GM08714 (cell line): Measurements from ENCODE around the gene SLC9A3.
"Not testable (repeated sequence)": the region's sequence is repeated elsewhere in the genome, so short reads cannot be mapped to it uniquely, and the experiment has no call there.

Experiments
- H3K4me3 ChIP-seq: fragments of 200-500 bp; sonication (Bioruptor generic); 2 replicates; pipeline ENCODE4 v1.5.1; 2014; ENCODE audit warnings: mild to moderate bottlenecking, low read length, inconsistent platforms
- ZNF274 ChIP-seq: IDR thresholded peaks from 2 replicates; pipeline ENCODE4 v1.6.1; 2012; ENCODE audit warnings: mild to moderate bottlenecking, low read depth, low read length

The SLC9A3 gene

GRCh38 chr5:565782-566440, 41.7 kb upstream of the SLC9A3 start:
- no peak overlapping the region for H3K4me3 ChIP-seq
- TF ChIP-seq ZNF274: no peak

DNA sequence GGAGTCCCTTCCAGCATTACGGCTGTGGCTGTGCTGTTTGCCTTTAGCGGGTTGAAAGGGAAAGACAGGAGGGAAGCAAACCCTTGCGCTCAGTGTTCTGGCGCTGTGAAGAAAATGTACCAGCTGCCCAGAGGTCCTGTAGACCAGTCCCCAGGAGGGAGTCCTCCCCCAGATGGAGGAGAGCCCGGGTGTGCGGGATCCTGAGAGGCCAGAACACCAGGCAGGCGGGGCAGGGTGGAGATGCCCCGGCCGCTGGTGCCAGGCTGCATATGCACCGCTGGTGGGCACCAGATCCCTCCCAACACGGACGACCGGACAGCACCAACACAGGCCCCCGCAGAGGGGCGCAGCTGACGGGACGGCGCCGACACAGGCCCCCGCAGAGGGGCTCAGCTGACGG, 37.2 kb upstream of the SLC9A3 start:
- TF ChIP-seq ZNF274: no peak
- no peak overlapping the region for H3K4me3 ChIP-seq

- no peak for TF ChIP-seq ZNF274
- no peak overlapping the region for H3K4me3 ChIP-seq
These were observed 36.5 kb upstream of the SLC9A3 start for GRCh38 chr5:560792-561166.

DNA sequence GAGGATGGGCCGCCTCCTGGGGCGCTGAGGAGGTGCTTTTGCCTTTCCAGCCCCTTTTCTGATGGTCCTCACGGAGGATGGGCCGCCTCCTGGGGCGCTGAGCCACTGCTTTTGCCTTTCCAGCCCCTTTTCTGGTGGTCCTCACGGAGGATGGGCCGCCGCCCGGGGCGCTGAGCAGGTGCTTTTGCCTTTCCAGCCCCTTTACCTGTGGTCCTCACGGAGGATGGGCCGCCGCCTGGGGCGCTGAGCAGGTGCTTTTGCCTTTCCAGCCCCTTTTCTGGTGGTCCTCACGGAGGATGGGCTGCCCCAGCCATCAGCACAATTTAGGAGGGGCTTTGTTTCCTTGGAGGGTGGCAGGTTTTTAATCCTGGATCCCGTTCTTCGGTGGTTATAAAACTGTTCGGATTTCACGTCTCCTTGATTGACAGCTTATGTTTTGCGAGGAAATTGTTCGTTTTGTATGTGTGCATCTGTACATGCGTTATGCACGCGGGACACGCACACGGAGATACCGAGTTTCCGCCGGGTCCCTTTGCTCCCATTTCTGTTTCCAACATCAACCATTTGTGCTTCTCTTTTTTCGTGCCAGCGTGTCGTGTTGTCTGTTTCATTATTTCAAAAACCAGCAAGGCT, 34.7 kb upstream of the SLC9A3 start:
- H3K4me3 ChIP-seq: no peak overlapping the region
- TF ChIP-seq ZNF274: no peak

DNA sequence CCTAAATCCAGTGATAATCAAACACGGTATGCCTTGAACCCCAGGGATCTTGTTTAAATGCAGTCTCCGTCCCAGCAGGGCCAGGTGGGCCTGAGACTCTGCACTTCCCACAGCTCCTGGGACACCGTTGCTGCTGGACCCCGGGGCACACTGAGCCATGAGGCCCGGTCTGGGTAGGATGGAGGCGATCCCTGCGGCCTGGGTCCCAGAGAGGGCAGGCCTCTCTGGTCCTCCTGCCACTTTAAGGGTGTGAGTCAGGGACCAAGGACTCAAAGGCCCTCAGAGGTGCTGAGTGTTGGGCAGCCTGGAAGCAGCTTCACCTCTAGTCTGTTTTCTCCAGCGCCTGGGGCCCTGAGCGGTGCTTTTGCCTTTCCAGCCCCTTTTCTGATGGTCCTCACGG, 34.1 kb upstream of the SLC9A3 start:
- no peak for TF ChIP-seq ZNF274
- H3K4me3 ChIP-seq: no peak overlapping the region

GRCh38 chr5:557917-558316, 33.7 kb upstream of the SLC9A3 start:
- H3K4me3 ChIP-seq: not testable (repeated sequence)

GRCh38 chr5:556909-557441, 32.7 kb upstream of the SLC9A3 start:
- no peak for TF ChIP-seq ZNF274

DNA sequence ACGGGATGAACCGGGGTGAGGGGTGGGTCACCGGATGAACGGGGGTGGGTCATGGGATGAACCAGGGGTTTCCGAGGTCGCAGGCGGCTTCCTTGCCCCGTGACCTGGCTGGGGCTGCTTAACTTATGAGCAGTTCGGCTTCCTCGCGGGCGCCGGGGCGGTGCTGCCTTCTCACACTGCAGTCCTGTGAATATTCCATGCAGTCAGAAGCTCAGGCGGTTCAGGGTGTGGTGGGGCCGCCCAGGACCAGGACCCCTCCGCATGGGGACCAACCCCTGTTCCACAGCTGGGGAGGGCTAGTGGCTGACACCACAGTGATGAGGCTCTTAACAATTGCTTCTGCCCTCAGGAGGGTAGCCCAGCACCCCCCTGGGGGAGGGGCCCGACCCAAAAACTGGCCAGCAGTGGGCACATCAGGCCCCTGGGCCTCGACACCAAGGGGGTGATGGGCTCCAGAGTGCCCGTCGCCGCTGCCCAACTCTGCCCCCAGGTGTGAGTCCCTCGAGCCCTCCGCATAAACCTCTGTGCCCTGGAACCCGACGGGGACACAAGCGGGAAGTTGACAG, 30.9 kb upstream of the SLC9A3 start:
- no peak for TF ChIP-seq ZNF274
- H3K4me3 ChIP-seq: no peak overlapping the region

More at GRCh38 chr5:556909-557441, 32.7 kb upstream of the SLC9A3 start:
- no peak overlapping the region for H3K4me3 ChIP-seq

DNA sequence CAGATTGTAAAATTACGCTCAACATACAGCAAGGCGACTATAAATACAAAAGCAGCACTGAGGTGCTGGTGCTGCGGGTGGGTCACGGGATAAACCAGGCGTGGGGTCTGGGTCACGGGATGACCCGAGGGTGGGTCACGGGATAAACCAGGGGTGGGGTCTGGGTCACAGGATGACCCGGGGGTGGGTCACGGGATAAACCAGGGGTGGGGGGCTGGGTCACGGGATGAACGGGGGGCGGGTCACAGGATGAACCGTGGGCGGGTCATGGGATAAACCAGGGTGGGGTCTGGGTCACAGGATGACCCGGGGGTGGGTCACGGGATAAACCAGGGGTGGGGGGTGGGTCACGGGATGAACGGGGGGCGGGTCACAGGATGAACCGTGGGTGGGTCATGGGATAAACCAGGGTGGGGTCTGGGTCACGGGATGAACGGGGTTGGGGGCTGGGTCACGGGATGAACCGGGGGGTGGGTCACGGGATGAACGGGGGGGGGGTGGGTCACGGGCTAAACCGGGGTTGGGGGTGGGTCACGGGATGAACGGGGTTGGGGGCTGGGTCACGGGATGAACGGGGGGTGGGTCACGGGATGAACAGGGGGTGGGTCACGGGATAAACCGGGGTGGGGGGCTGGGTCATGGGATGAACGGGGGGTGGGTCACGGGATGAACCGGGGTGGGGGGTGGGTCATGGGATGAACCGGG, 30.2 kb upstream of the SLC9A3 start:
- no peak overlapping the region for H3K4me3 ChIP-seq
- TF ChIP-seq ZNF274: no peak

GRCh38 chr5:553874-554273, 29.6 kb upstream of the SLC9A3 start:
- no peak overlapping the region for H3K4me3 ChIP-seq
- TF ChIP-seq ZNF274: no peak

DNA sequence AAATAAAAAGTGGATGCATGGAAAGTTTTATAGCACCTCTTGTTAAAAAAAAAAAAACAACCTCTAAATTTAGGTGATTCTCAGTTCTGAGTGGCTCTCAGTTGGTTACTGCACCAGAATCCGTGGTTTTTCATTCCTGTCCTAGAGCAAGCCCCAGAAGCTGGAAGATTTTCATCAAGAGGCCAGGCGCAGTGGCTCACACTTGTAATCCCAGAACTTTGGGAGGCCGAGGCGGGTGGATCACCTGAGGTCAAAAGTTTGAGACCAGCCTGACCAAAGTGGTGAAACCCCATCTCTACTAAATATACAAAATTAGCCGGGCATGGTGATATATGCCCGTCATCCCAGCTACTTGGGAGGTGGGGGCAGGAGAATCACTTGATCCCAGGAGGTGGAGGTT, 27.2 kb upstream of the SLC9A3 start:
- TF ChIP-seq ZNF274: no peak
- no peak overlapping the region for H3K4me3 ChIP-seq

DNA sequence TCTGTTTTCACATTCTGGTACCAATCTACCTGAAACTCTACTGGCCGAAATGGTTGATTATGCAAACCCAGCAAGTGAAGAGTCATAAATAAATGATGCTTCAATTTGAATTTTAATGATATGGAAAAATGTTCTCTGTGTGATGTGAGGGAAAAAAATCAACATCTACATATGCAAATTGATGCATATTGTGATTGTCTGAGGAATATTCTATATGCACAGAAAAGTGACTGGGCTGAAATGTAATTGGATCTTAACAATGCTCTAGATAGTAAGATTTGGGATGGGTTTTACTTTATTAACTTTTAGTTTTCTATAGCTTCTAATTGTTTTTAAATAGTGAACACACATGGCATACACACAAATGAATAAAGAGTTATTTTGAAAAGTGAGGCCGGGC, 25.0 kb upstream of the SLC9A3 start:
- no peak overlapping the region for H3K4me3 ChIP-seq
- TF ChIP-seq ZNF274: no peak

GRCh38 chr5:548256-548655, 24.0 kb upstream of the SLC9A3 start:
- no peak for TF ChIP-seq ZNF274
- H3K4me3 ChIP-seq: no peak overlapping the region

DNA sequence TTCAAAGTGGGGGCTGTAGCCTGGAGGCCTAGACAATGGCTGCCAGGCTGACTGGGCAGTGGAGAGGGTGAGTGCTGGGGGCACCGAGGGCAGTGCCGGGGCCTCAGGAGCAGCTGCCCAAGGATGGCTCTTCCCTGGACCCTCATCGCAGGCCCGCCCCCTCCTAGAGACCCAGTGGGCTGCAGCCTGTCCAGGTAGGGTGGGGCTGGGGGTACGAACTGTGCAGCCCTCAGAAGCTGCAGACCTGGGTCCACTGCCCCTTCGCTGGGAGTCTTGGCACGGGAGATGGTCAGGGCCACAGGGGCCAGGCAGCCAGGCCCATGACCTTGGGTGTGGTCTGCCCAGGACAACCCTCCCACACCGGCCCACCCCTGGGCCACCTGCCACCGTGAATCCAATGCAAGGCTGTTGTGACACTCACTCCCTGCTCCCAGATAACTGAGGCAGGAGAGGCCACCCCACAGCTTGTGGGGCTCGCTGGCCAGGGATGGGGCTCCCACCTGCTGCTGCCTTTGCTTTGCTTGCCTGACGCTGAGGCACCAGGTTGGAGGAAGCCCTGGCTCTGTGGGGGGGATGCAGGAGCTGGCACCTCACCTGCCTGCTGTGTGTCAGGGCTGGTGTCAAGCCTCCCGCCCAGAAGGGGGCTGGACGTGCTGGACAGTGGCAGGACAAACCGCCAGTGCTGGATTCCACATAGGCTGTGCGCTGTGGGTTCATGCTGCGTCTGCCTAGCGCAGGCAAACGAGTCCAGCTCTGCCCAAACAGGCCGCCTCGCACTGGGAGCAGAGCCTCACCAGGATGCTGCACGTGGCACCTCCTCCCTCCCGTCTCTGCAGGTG, 23.1 kb upstream of the SLC9A3 start:
- no peak for TF ChIP-seq ZNF274
- no peak overlapping the region for H3K4me3 ChIP-seq
